Colonic mucosa (tissue), 4 donors: ENCODE results near the gene CHERP. TPM values are rescaled to one million over a fixed set of nuclear protein-coding genes. Genes with fewer than 3 reads are reported as not detected.

Experiments
- DNase-seq: peaks from one replicate; pipeline ENCODE4 v3.0.0-alpha.2; 2020
- H3K27ac ChIP-seq: fragments of 200-600 bp; one replicate; pipeline ENCODE4 v1.8.0; 2021
- H3K27me3 ChIP-seq: fragments of 200-600 bp; one replicate; pipeline ENCODE4 v1.8.0; 2021
- H3K36me3 ChIP-seq: fragments of 200-600 bp; one replicate; pipeline ENCODE4 v1.8.0; 2021
- H3K4me1 ChIP-seq: fragments of 200-600 bp; one replicate; pipeline ENCODE4 v1.8.0; 2021; ENCODE audit warnings: mild to moderate bottlenecking
- H3K4me3 ChIP-seq: fragments of 200-600 bp; one replicate; pipeline ENCODE4 v1.8.0; 2021
- H3K9ac ChIP-seq, 2 donors: one replicate each; pipeline ENCODE4 v1.7.0; 2013; ENCODE audit warnings: control low read depth in 2 of 2, low read depth in 2 of 2, low read length in 2 of 2
- H3K9me3 ChIP-seq: fragments of 200-600 bp; one replicate; pipeline ENCODE4 v1.8.0; 2021
- intact Hi-C: fragments of 100-400 bp; cut with DNase I; formaldehyde crosslinking; loops from one replicate; pipeline ENCODE4 v1.14.1; 2022
- total RNA-seq, 2 donors: library from RNA; stranded (reverse); fragmentation: NEBNext Ultra II Directional in 1 of 2; extraction: Animal tissue kit (Norgen Biotek cat#: 25700) in 1 of 2; gene quantifications; one replicate each; pipeline ENCODE4 v1.2.1, GENCODE V29; 2021
- TF ChIP-seq, protein P1 (sequence below): fragments of 200-600 bp; IDR thresholded peaks from one replicate; pipeline ENCODE4 v1.8.0; 2022; ENCODE audit warnings: antibody characterized with exemption, mild to moderate bottlenecking
- donor health status: healthy.
- donor health status: DM: no; HTN: no; CAD: no.
- donor health status: DM: no; HTN: no; CAD: no.

The CHERP gene, protein sequence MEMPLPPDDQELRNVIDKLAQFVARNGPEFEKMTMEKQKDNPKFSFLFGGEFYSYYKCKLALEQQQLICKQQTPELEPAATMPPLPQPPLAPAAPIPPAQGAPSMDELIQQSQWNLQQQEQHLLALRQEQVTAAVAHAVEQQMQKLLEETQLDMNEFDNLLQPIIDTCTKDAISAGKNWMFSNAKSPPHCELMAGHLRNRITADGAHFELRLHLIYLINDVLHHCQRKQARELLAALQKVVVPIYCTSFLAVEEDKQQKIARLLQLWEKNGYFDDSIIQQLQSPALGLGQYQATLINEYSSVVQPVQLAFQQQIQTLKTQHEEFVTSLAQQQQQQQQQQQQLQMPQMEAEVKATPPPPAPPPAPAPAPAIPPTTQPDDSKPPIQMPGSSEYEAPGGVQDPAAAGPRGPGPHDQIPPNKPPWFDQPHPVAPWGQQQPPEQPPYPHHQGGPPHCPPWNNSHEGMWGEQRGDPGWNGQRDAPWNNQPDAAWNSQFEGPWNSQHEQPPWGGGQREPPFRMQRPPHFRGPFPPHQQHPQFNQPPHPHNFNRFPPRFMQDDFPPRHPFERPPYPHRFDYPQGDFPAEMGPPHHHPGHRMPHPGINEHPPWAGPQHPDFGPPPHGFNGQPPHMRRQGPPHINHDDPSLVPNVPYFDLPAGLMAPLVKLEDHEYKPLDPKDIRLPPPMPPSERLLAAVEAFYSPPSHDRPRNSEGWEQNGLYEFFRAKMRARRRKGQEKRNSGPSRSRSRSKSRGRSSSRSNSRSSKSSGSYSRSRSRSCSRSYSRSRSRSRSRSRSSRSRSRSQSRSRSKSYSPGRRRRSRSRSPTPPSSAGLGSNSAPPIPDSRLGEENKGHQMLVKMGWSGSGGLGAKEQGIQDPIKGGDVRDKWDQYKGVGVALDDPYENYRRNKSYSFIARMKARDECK
- total RNA-seq = 10 to 100 TPM; 35.2 to 54.0 TPM

- Histone ChIP-seq H3K27ac (peak within 1 kb of the TSS; percentile 87), H3K27me3 (no peaks in the 10 kb centered on the region), H3K4me3 (peak within 1 kb of the TSS; percentile 100), H3K36me3 (no peaks in the 10 kb centered on the region), H3K9me3 (no peaks in the 10 kb centered on the region), H3K9ac (peak within 1 kb of the TSS; percentile 86 to 89), H3K4me1 (peaks cover 22% of the 10 kb centered on the region)
- intact Hi-C loops = no loop called here
- DNase-seq = peak; percentile 94
- TF ChIP-seq, protein P1, sequence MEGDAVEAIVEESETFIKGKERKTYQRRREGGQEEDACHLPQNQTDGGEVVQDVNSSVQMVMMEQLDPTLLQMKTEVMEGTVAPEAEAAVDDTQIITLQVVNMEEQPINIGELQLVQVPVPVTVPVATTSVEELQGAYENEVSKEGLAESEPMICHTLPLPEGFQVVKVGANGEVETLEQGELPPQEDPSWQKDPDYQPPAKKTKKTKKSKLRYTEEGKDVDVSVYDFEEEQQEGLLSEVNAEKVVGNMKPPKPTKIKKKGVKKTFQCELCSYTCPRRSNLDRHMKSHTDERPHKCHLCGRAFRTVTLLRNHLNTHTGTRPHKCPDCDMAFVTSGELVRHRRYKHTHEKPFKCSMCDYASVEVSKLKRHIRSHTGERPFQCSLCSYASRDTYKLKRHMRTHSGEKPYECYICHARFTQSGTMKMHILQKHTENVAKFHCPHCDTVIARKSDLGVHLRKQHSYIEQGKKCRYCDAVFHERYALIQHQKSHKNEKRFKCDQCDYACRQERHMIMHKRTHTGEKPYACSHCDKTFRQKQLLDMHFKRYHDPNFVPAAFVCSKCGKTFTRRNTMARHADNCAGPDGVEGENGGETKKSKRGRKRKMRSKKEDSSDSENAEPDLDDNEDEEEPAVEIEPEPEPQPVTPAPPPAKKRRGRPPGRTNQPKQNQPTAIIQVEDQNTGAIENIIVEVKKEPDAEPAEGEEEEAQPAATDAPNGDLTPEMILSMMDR = no peak
Observed at GRCh38 chr19:16542045-16542909, at the start of gene CHERP. Gene CHERP, minus strand, starts transcription at chr19:16542437. Its CDS starts 59 bp downstream, at chr19:16542378.

DNA sequence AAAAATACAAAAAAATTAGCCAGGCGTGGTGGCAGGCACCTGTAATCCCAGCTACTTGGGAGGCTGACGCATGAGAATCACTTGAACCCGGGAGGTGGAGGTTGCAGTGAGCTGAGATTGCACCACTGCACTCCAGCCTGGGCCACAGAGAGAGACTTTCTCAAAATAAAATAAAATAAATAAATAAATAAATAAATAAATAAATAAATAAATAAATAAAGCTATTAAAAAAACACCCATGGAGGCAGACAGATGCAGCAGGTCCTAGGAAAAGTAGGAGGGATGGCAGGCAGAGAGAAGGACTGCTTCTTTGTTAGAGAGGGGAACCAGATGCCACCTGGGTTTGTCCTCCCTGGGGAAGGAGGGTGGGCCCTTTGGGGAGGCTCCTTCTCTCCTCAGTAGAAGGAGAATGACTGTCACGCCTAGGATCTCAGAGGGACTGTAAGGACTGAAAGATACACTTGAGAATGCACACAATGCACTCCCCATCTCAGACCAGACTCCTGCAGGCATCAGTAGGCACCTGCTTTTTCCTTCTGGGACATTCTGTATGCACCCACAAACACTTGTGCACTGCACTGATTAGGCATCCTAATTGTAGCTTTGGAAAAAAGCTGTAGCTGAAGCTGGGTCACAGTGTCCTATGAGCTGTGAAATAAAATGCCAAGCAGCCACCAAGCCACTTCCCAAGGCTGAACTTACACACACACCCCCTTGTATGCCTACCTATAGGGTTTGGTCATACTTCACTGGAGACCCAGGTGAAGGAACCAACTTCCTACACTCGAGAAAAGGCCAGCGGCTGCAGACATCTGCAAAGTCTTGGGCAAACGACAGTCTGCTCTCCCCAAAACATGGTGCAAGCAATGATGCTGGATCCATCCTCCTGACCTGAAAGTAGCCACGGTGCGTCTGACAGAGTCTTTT is 48.9 kb upstream of the CHERP start:
- TF ChIP-seq, protein P1 = no peak
- no peak overlapping the region for H3K27ac ChIP-seq
- no peak for DNase-seq
- no peak overlapping the region for H3K9ac ChIP-seq
- H3K36me3 ChIP-seq = no peaks in the 10 kb centered on the region
- intact Hi-C loops = no loop called here
- no peaks in the 10 kb centered on the region for H3K9me3 ChIP-seq
- peaks cover 29% of the 10 kb centered on the region for H3K4me1 ChIP-seq
- H3K4me3 ChIP-seq = no peak overlapping the region
- no peaks in the 10 kb centered on the region for H3K27me3 ChIP-seq

GRCh38 chr19:16589917-16590316 is 47.7 kb upstream of the CHERP start:
- no peaks in the 10 kb centered on the region for H3K27me3 ChIP-seq
- H3K4me1 ChIP-seq = peaks cover 36% of the 10 kb centered on the region
- TF ChIP-seq, protein P1 = no peak
- no peak for DNase-seq
- H3K27ac ChIP-seq = no peak overlapping the region
- no peak overlapping the region for H3K4me3 ChIP-seq
- intact Hi-C loops = no loop called here
- no peak overlapping the region for H3K9ac ChIP-seq
- H3K9me3 ChIP-seq = no peaks in the 10 kb centered on the region
- no peaks in the 10 kb centered on the region for H3K36me3 ChIP-seq

GRCh38 chr19:16588824-16589577 is 46.8 kb upstream of the CHERP start:
- TF ChIP-seq, protein P1 = no peak
- Histone ChIP-seq H3K27ac (no peak overlapping the region), H3K36me3 (no peaks in the 10 kb centered on the region), H3K27me3 (no peaks in the 10 kb centered on the region), H3K9me3 (no peaks in the 10 kb centered on the region), H3K4me1 (peaks cover 43% of the 10 kb centered on the region), H3K9ac (no peak overlapping the region), H3K4me3 (no peak overlapping the region)
- intact Hi-C loops = no loop called here
- no peak for DNase-seq
